Measurements from ENCODE around the gene NBPF4.
"Not testable (repeated sequence)": the region's sequence is repeated elsewhere in the genome, so short reads cannot be mapped to it uniquely, and the experiment has no call there.

The NBPF4 gene, protein sequence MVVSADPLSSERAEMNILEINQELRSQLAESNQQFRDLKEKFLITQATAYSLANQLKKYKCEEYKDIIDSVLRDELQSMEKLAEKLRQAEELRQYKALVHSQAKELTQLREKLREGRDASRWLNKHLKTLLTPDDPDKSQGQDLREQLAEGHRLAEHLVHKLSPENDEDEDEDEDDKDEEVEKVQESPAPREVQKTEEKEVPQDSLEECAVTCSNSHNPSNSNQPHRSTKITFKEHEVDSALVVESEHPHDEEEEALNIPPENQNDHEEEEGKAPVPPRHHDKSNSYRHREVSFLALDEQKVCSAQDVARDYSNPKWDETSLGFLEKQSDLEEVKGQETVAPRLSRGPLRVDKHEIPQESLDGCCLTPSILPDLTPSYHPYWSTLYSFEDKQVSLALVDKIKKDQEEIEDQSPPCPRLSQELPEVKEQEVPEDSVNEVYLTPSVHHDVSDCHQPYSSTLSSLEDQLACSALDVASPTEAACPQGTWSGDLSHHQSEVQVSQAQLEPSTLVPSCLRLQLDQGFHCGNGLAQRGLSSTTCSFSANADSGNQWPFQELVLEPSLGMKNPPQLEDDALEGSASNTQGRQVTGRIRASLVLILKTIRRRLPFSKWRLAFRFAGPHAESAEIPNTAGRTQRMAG

GRCh38 chr1:108243976-108244375 lies at the start of gene NBPF4:
NBPF4 (minus strand) TSS chr1:108244076; CDS start chr1:108243761, 315 bp downstream.
- H3K4me3 ChIP-seq (replicated peaks; ENCODE audit: low read depth, low read length); DNase-seq (ENCODE audit: extremely low read depth, insufficient read length); H3K36me3 ChIP-seq (ENCODE audit: control insufficient read depth, insufficient read depth, low read length); H3K27me3 ChIP-seq (replicated peaks; ENCODE audit: control insufficient read depth, insufficient read depth, low read length): not testable (repeated sequence)

GRCh38 chr1:108282528-108283257 lies 38.8 kb upstream of the NBPF4 start:
- DNase-seq (ENCODE audit: extremely low read depth, insufficient read length); H3K4me3 ChIP-seq (replicated peaks; ENCODE audit: low read depth, low read length): not testable (repeated sequence)

DNA sequence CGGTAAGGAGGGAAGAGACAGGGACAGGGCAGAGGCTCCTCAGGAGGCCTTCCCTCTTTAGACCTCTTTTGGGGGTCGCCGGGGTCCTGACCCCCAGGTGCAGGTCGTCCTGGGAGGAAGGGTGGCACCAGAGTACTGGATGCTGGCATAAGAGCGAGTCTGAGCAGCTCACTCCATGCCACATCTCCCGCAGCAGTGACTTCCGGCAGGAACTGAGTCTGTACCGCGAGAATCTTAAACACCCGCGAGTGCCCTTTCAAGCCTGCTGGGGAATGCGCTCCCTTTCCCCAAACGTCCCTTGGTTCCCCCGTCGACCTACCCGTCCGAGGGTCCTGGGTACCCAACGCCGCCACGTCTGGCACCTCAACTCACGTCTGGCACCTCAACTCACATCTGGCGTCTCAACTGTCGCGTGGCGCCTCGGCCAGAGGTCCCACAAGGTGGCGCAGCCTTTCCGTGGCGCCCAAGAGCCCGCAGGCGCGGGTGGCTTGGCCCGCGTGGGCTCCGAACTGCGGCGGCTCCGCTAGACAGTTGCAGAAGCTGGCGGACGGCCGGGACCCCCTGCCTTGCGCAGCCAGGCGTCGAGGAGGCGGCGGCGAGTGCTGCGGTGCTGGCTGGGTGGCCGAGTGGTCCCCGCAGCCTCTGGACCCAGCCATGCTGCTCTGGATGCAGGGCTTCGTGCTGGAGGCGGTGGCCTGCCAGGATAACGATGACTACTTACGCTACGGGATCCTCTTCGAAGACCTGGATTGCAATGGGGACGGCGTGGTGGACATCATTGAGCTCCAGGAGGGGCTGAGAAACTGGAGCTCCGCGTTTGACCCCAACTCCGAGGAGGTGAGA lies 28.8 kb upstream of the NBPF4 start:
- not testable (repeated sequence) for DNase-seq (ENCODE audit: extremely low read depth, insufficient read length); H3K27me3 ChIP-seq (replicated peaks; ENCODE audit: control insufficient read depth, insufficient read depth, low read length); H3K4me3 ChIP-seq (replicated peaks; ENCODE audit: low read depth, low read length); H3K36me3 ChIP-seq (ENCODE audit: control insufficient read depth, insufficient read depth, low read length)

More at GRCh38 chr1:108282528-108283257, 38.8 kb upstream of the NBPF4 start:
- H3K36me3 ChIP-seq (ENCODE audit: control insufficient read depth, insufficient read depth, low read length); H3K27me3 ChIP-seq (replicated peaks; ENCODE audit: control insufficient read depth, insufficient read depth, low read length): not testable (repeated sequence)

DNA sequence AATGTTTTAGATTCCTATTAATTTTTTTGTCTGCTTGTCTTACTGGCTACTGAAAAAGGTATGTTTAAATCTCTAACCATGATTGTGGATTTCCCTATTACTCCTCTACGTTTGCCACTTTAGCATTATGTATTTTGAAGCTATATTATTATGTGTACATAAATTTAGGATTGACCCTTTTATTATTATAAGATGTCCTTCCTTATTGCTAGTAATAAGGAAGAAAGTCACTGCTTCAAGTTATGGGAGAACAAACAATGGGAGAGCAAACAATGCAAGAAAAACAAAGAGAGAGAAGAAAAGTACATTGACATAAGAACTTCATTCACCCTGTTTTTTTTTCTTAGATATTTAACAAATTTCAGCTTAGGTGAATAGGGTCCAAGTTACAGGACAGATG lies 23.2 kb upstream of the NBPF4 start:
- H3K36me3 ChIP-seq (ENCODE audit: control insufficient read depth, insufficient read depth, low read length); DNase-seq (ENCODE audit: extremely low read depth, insufficient read length); H3K27me3 ChIP-seq (replicated peaks; ENCODE audit: control insufficient read depth, insufficient read depth, low read length); H3K4me3 ChIP-seq (replicated peaks; ENCODE audit: low read depth, low read length): not testable (repeated sequence)

GRCh38 chr1:108261967-108262366 lies 18.1 kb upstream of the NBPF4 start:
- H3K36me3 ChIP-seq (ENCODE audit: control insufficient read depth, insufficient read depth, low read length); H3K4me3 ChIP-seq (replicated peaks; ENCODE audit: low read depth, low read length); H3K27me3 ChIP-seq (replicated peaks; ENCODE audit: control insufficient read depth, insufficient read depth, low read length); DNase-seq (ENCODE audit: extremely low read depth, insufficient read length): not testable (repeated sequence)

GRCh38 chr1:108261519-108261918 lies 17.6 kb upstream of the NBPF4 start:
- H3K27me3 ChIP-seq (replicated peaks; ENCODE audit: control insufficient read depth, insufficient read depth, low read length); DNase-seq (ENCODE audit: extremely low read depth, insufficient read length); H3K4me3 ChIP-seq (replicated peaks; ENCODE audit: low read depth, low read length); H3K36me3 ChIP-seq (ENCODE audit: control insufficient read depth, insufficient read depth, low read length): not testable (repeated sequence)

DNA sequence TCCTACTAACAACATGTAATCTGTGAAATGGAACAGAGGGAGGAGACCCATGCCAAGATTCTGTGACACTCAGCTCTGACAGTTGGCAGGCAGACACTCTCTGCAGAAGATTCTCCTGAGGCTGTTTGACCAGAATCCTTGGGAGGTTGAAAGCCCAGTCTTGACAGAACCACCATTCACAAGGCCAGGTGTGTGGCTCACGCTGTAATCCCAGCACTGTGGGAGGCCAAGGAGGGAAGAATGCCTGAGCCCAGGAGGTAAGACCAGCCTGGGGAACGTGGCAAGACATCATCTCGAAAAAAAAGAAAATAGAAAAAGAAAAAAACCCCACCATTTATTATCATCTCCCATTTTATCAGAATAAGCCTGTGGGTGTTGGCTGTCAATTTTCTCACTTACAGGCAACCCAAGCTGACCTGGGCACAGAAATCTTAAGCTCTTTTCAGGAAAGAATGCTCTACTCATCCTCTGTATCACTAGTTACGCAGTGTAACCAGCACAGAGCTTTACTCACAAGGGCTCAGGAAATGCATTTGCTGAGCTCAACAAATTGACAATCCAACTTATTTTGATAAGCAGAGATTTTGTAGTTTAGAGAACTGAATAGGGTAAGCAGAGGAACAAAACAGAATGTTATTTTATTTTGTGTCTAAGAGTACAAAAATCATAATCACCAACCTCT lies 16.8 kb upstream of the NBPF4 start:
- not testable (repeated sequence) for DNase-seq (ENCODE audit: extremely low read depth, insufficient read length); H3K36me3 ChIP-seq (ENCODE audit: control insufficient read depth, insufficient read depth, low read length); H3K27me3 ChIP-seq (replicated peaks; ENCODE audit: control insufficient read depth, insufficient read depth, low read length); H3K4me3 ChIP-seq (replicated peaks; ENCODE audit: low read depth, low read length)

DNA sequence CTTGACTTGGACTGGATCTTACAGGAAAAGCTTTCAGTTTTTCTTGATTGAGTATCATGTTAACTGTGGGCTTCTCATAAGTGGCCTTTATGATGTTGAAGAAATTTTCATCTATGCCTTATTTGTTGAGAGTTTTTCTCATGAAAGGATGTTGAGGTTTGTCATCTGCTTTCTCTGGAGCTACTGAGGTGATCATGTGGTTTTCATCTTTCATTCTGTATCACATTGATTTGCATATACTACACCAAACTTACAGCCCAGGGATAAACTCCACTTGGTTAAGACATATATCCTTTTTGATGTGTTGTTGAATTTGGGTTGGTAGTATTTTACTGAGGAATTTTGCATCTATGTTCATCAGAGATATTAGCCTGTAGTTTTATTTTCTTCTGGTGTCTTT lies 11.6 kb upstream of the NBPF4 start:
- not testable (repeated sequence) for H3K36me3 ChIP-seq (ENCODE audit: control insufficient read depth, insufficient read depth, low read length); H3K27me3 ChIP-seq (replicated peaks; ENCODE audit: control insufficient read depth, insufficient read depth, low read length); H3K4me3 ChIP-seq (replicated peaks; ENCODE audit: low read depth, low read length); DNase-seq (ENCODE audit: extremely low read depth, insufficient read length)

DNA sequence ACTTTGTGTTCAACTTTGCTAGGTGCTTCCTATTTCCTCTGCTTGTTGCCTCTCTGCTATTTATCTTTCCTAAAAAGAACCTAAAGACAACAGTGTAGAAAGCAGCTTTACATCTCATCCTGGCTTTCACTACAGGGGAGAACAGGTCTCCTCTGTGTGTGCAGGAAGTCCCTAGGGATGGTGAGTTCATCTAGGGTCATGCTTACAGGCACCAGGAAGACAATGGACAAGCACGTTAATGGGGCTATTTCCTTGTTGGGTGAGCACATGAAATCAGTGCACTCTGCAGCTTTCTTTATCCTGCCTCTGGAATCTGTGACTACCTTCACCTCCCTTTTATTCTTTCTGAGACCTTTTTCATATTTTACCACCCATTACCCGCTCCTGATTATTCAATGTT lies 4.5 kb downstream of the NBPF4 start:
- DNase-seq (ENCODE audit: extremely low read depth, insufficient read length); H3K4me3 ChIP-seq (replicated peaks; ENCODE audit: low read depth, low read length); H3K27me3 ChIP-seq (replicated peaks; ENCODE audit: control insufficient read depth, insufficient read depth, low read length); H3K36me3 ChIP-seq (ENCODE audit: control insufficient read depth, insufficient read depth, low read length): not testable (repeated sequence)

DNA sequence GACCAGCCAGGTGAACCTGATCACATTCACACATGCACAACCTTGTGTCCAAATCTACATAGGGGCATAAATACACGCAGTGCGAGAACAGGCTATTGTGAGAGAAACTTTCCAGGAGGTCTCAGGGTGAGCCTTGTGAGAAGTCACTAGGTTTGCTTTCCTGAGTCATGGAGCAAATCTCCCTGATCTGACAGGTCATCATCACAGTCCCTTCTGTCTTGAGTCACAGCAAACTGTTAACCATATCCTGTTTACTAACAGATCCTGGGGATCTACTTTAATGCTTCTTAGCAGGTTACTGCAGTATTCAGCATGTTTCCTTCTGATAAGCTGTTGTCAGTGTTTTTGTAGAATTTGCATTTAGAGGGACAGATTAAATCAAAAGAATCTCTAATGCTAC lies 8.6 kb downstream of the NBPF4 start:
- H3K4me3 ChIP-seq (replicated peaks; ENCODE audit: low read depth, low read length); H3K36me3 ChIP-seq (ENCODE audit: control insufficient read depth, insufficient read depth, low read length); DNase-seq (ENCODE audit: extremely low read depth, insufficient read length); H3K27me3 ChIP-seq (replicated peaks; ENCODE audit: control insufficient read depth, insufficient read depth, low read length): not testable (repeated sequence)

DNA sequence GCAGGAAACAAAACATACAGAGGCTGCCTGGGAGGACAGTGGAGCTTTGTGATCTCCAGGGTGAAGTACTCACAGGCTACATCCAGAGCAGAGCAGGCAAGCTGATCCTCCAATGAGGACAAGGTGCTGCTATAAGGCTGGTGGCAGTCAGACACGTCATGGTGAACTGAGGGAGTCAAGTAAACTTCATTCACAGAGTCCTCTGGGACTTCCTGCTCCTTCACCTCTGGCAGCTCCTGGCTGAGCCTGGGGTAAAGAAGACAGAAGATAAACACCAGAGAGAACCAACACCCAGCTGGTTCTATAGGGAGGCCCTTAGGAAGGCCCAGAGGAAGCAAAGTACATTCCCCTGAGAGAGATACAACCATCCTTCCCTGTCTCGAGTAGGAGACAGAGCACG lies 11.7 kb downstream of the NBPF4 start:
- not testable (repeated sequence) for H3K27me3 ChIP-seq (replicated peaks; ENCODE audit: control insufficient read depth, insufficient read depth, low read length); H3K4me3 ChIP-seq (replicated peaks; ENCODE audit: low read depth, low read length); H3K36me3 ChIP-seq (ENCODE audit: control insufficient read depth, insufficient read depth, low read length); DNase-seq (ENCODE audit: extremely low read depth, insufficient read length)

DNA sequence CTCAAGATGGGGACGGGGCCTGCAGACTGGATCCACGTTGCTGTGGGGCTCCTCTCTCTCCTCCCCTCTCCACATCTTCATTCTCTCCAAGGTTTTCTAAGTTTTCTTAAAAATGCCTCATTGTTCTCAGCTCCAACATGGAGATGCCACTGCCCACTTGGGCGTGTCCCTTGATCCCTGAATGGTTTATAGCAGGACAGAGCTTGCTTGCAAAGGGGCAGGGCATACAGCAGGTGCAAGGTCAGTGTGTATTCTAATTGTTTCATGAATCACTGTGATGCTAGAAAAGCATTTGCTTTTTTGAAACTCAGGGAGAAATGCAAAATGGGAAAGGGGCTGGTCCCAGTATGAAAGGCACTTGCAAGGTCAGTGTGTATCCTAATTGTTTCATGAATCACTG lies 13.9 kb downstream of the NBPF4 start:
- H3K27me3 ChIP-seq (replicated peaks; ENCODE audit: control insufficient read depth, insufficient read depth, low read length); H3K4me3 ChIP-seq (replicated peaks; ENCODE audit: low read depth, low read length); DNase-seq (ENCODE audit: extremely low read depth, insufficient read length); H3K36me3 ChIP-seq (ENCODE audit: control insufficient read depth, insufficient read depth, low read length): not testable (repeated sequence)

DNA sequence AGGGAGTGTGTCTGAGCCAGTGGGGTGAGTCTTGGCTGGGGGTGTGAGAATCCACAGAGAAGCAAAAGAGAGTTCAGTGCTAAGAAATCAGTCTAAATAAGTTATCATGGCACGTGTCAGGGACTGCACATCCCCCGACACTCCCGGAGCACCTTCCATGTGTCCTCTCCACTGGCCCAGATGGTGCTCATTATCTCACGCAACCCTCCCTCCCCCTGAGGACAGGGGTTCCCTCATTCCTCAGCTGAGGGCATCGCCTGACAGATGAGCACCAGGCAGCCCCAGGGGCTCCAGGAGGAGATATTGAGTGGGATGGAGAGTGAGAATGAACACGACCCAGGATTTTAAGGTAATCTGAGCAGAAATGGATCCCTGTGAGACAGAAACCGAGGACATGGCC lies 16.1 kb downstream of the NBPF4 start:
- H3K36me3 ChIP-seq (ENCODE audit: control insufficient read depth, insufficient read depth, low read length); DNase-seq (ENCODE audit: extremely low read depth, insufficient read length): not testable (repeated sequence)

More for the DNA sequence above, 16.1 kb downstream of the NBPF4 start:
- H3K27me3 ChIP-seq (replicated peaks; ENCODE audit: control insufficient read depth, insufficient read depth, low read length); H3K4me3 ChIP-seq (replicated peaks; ENCODE audit: low read depth, low read length): not testable (repeated sequence)
